ENCODE results near the gene CNKSR3.

Gene CNKSR3

GRCh38 chr6:154506108-154506507 is 4.4 kb downstream of the CNKSR3 start:
- H3K9me3 ChIP-seq (ENCODE audit: low read length), result no peaks in the 10 kb centered on the region
- no peaks in the 10 kb centered on the region for H3K27me3 ChIP-seq (ENCODE audit: insufficient read depth, low read length)
- peaks cover 8% of the 10 kb centered on the region for H3K4me1 ChIP-seq (ENCODE audit: insufficient read depth, low read length)
- no peaks in the 10 kb centered on the region for H3K36me3 ChIP-seq (ENCODE audit: insufficient read depth, low read length)
- no peak overlapping the region for H2AFZ ChIP-seq (ENCODE audit: low read depth, low read length)
- H3K4me3 ChIP-seq (ENCODE audit: low read length), result no peak overlapping the region

- H3K9me3 ChIP-seq (ENCODE audit: low read length), result no peaks in the 10 kb centered on the region
- no peak overlapping the region for H3K4me3 ChIP-seq (ENCODE audit: low read length)
- H3K36me3 ChIP-seq (ENCODE audit: insufficient read depth, low read length), result no peaks in the 10 kb centered on the region
- H2AFZ ChIP-seq (ENCODE audit: low read depth, low read length), result no peak overlapping the region
- peaks cover 8% of the 10 kb centered on the region for H3K4me1 ChIP-seq (ENCODE audit: insufficient read depth, low read length)
- no peaks in the 10 kb centered on the region for H3K27me3 ChIP-seq (ENCODE audit: insufficient read depth, low read length)
Measured at GRCh38 chr6:154504865-154505449, 5.5 kb downstream of the CNKSR3 start.

- H3K4me3 ChIP-seq (ENCODE audit: low read length), result no peak overlapping the region
- no peaks in the 10 kb centered on the region for H3K36me3 ChIP-seq (ENCODE audit: insufficient read depth, low read length)
- H2AFZ ChIP-seq (ENCODE audit: low read depth, low read length), result no peak overlapping the region
- H3K9me3 ChIP-seq (ENCODE audit: low read length), result no peaks in the 10 kb centered on the region
- H3K27me3 ChIP-seq (ENCODE audit: insufficient read depth, low read length), result no peaks in the 10 kb centered on the region
- H3K4me1 ChIP-seq (ENCODE audit: insufficient read depth, low read length), result peaks cover 8% of the 10 kb centered on the region
Measured at GRCh38 chr6:154504102-154504501, 6.4 kb downstream of the CNKSR3 start.

- H3K27me3 ChIP-seq (ENCODE audit: insufficient read depth, low read length), result no peaks in the 10 kb centered on the region
- H3K4me1 ChIP-seq (ENCODE audit: insufficient read depth, low read length), result peaks cover 4% of the 10 kb centered on the region
- H3K36me3 ChIP-seq (ENCODE audit: insufficient read depth, low read length), result no peaks in the 10 kb centered on the region
- no peak overlapping the region for H3K4me3 ChIP-seq (ENCODE audit: low read length)
- H3K9me3 ChIP-seq (ENCODE audit: low read length), result no peaks in the 10 kb centered on the region
- no peak overlapping the region for H2AFZ ChIP-seq (ENCODE audit: low read depth, low read length)
Measured at GRCh38 chr6:154503658-154504057, 6.8 kb downstream of the CNKSR3 start.

GRCh38 chr6:154502553-154502952 is 7.9 kb downstream of the CNKSR3 start:
- Histone ChIP-seq H3K4me1 (ENCODE audit: insufficient read depth, low read length) (no peaks in the 10 kb centered on the region), H3K4me3 (ENCODE audit: low read length) (no peak overlapping the region), H3K27me3 (ENCODE audit: insufficient read depth, low read length) (no peaks in the 10 kb centered on the region), H2AFZ (ENCODE audit: low read depth, low read length) (no peak overlapping the region), H3K36me3 (ENCODE audit: insufficient read depth, low read length) (no peaks in the 10 kb centered on the region), H3K9me3 (ENCODE audit: low read length) (no peaks in the 10 kb centered on the region)

GRCh38 chr6:154501578-154501868 is 9.0 kb downstream of the CNKSR3 start:
- H3K9me3 ChIP-seq (ENCODE audit: low read length), result no peaks in the 10 kb centered on the region
- no peaks in the 10 kb centered on the region for H3K4me1 ChIP-seq (ENCODE audit: insufficient read depth, low read length)
- no peaks in the 10 kb centered on the region for H3K27me3 ChIP-seq (ENCODE audit: insufficient read depth, low read length)
- no peaks in the 10 kb centered on the region for H3K36me3 ChIP-seq (ENCODE audit: insufficient read depth, low read length)
- no peak overlapping the region for H3K4me3 ChIP-seq (ENCODE audit: low read length)
- no peak overlapping the region for H2AFZ ChIP-seq (ENCODE audit: low read depth, low read length)

- Histone ChIP-seq H2AFZ (ENCODE audit: low read depth, low read length) (no peak overlapping the region), H3K4me3 (ENCODE audit: low read length) (no peak overlapping the region)
Measured at GRCh38 chr6:154500769-154501577, 9.5 kb downstream of the CNKSR3 start.

GRCh38 chr6:154499855-154500589 is 10.5 kb downstream of the CNKSR3 start:
- H3K4me3 ChIP-seq (ENCODE audit: low read length), result no peak overlapping the region
- H2AFZ ChIP-seq (ENCODE audit: low read depth, low read length), result no peak overlapping the region
- H3K9me3 ChIP-seq (ENCODE audit: low read length), result no peaks in the 10 kb centered on the region
- no peaks in the 10 kb centered on the region for H3K4me1 ChIP-seq (ENCODE audit: insufficient read depth, low read length)
- no peaks in the 10 kb centered on the region for H3K27me3 ChIP-seq (ENCODE audit: insufficient read depth, low read length)
- no peaks in the 10 kb centered on the region for H3K36me3 ChIP-seq (ENCODE audit: insufficient read depth, low read length)

More at GRCh38 chr6:154500769-154501577, 9.5 kb downstream of the CNKSR3 start:
- Histone ChIP-seq H3K4me1 (ENCODE audit: insufficient read depth, low read length) (no peaks in the 10 kb centered on the region), H3K36me3 (ENCODE audit: insufficient read depth, low read length) (no peaks in the 10 kb centered on the region), H3K9me3 (ENCODE audit: low read length) (no peaks in the 10 kb centered on the region), H3K27me3 (ENCODE audit: insufficient read depth, low read length) (no peaks in the 10 kb centered on the region)

GRCh38 chr6:154498340-154498934 is 12.0 kb downstream of the CNKSR3 start:
- Histone ChIP-seq H3K9me3 (ENCODE audit: low read length) (no peaks in the 10 kb centered on the region), H3K4me3 (ENCODE audit: low read length) (no peak overlapping the region), H3K27me3 (ENCODE audit: insufficient read depth, low read length) (no peaks in the 10 kb centered on the region), H2AFZ (ENCODE audit: low read depth, low read length) (no peak overlapping the region), H3K4me1 (ENCODE audit: insufficient read depth, low read length) (no peaks in the 10 kb centered on the region), H3K36me3 (ENCODE audit: insufficient read depth, low read length) (no peaks in the 10 kb centered on the region)

GRCh38 chr6:154496793-154497517 is 13.5 kb downstream of the CNKSR3 start:
- H3K27me3 ChIP-seq (ENCODE audit: insufficient read depth, low read length), result no peaks in the 10 kb centered on the region
- H3K36me3 ChIP-seq (ENCODE audit: insufficient read depth, low read length), result no peaks in the 10 kb centered on the region
- H3K4me1 ChIP-seq (ENCODE audit: insufficient read depth, low read length), result no peaks in the 10 kb centered on the region
- H3K4me3 ChIP-seq (ENCODE audit: low read length), result no peak overlapping the region
- no peak overlapping the region for H2AFZ ChIP-seq (ENCODE audit: low read depth, low read length)
- no peaks in the 10 kb centered on the region for H3K9me3 ChIP-seq (ENCODE audit: low read length)

GRCh38 chr6:154496186-154496585 is 14.3 kb downstream of the CNKSR3 start:
- Histone ChIP-seq H3K27me3 (ENCODE audit: insufficient read depth, low read length) (no peaks in the 10 kb centered on the region), H3K36me3 (ENCODE audit: insufficient read depth, low read length) (no peaks in the 10 kb centered on the region), H2AFZ (ENCODE audit: low read depth, low read length) (no peak overlapping the region), H3K9me3 (ENCODE audit: low read length) (no peaks in the 10 kb centered on the region), H3K4me1 (ENCODE audit: insufficient read depth, low read length) (no peaks in the 10 kb centered on the region), H3K4me3 (ENCODE audit: low read length) (no peak overlapping the region)

GRCh38 chr6:154494592-154495311 is 15.7 kb downstream of the CNKSR3 start:
- Histone ChIP-seq H3K9me3 (ENCODE audit: low read length) (no peaks in the 10 kb centered on the region), H2AFZ (ENCODE audit: low read depth, low read length) (no peak overlapping the region), H3K27me3 (ENCODE audit: insufficient read depth, low read length) (no peaks in the 10 kb centered on the region), H3K4me3 (ENCODE audit: low read length) (no peak overlapping the region), H3K4me1 (ENCODE audit: insufficient read depth, low read length) (no peaks in the 10 kb centered on the region), H3K36me3 (ENCODE audit: insufficient read depth, low read length) (no peaks in the 10 kb centered on the region)
